Mesenchymal stem cell (in vitro differentiated cells and primary cell): ENCODE data around the gene TMEM72.

Source experiments
- DNase-seq: peaks from one replicate; pipeline ENCODE4 v3.0.0-alpha.2; 2013
- H2AFZ ChIP-seq: one replicate; pipeline ENCODE4 v1.6.1; 2013; ENCODE audit warnings: low read depth, mild to moderate bottlenecking, control low read depth, inconsistent platforms, low read length, moderate library complexity
- H2AK5ac ChIP-seq: 2 replicates; pipeline ENCODE4 v1.6.1; 2013; ENCODE audit warnings: low read length, moderate library complexity, mild to moderate bottlenecking, inconsistent platforms; ENCODE audit not compliant: severe bottlenecking
- H2BK120ac ChIP-seq: one replicate; pipeline ENCODE4 v1.6.1; 2013; ENCODE audit warnings: low read depth, mild to moderate bottlenecking, inconsistent platforms, low read length, moderate library complexity
- H2BK12ac ChIP-seq, 2 experiments: one replicate each; pipeline ENCODE4 v1.6.1; 2013; ENCODE audit warnings: inconsistent platforms in 2 of 2, low read length in 2 of 2, mild to moderate bottlenecking in 2 of 2, moderate library complexity in 2 of 2, control low read depth in 1 of 2
- H2BK15ac ChIP-seq: one replicate; pipeline ENCODE4 v1.6.1; 2013; ENCODE audit warnings: mild to moderate bottlenecking, low read depth, inconsistent platforms; ENCODE audit not compliant: poor library complexity, severe bottlenecking
- H2BK5ac ChIP-seq: 2 replicates; pipeline ENCODE4 v1.6.1; 2013; ENCODE audit warnings: low read depth, mild to moderate bottlenecking, low read length, control low read depth, inconsistent platforms; ENCODE audit not compliant: poor library complexity, severe bottlenecking
- H3K14ac ChIP-seq, 2 experiments: one replicate each; pipeline ENCODE4 v1.6.1; 2013; ENCODE audit warnings: inconsistent platforms in 2 of 2, low read length in 2 of 2, control low read depth in 1 of 2, mild to moderate bottlenecking in 1 of 2, moderate library complexity in 1 of 2
- H3K18ac ChIP-seq, 2 experiments: one replicate each; pipeline ENCODE4 v1.6.1; 2013; ENCODE audit warnings: inconsistent platforms in 2 of 2, low read length in 2 of 2, control low read depth in 1 of 2, low read depth in 1 of 2, mild to moderate bottlenecking in 1 of 2
- H3K23ac ChIP-seq, 2 experiments: one replicate each; pipeline ENCODE4 v1.6.1; 2013; ENCODE audit warnings: inconsistent platforms in 2 of 2, low read length in 2 of 2, mild to moderate bottlenecking in 2 of 2, moderate library complexity in 2 of 2, control low read depth in 1 of 2
- H3K27ac ChIP-seq: 2 replicates; pipeline ENCODE4 v1.5.1; 2013; ENCODE audit warnings: mild to moderate bottlenecking, moderate library complexity, low read length, control low read depth, inconsistent platforms; ENCODE audit not compliant: poor library complexity, severe bottlenecking
- H3K27me3 ChIP-seq, 2 experiments: 2 replicates each; pipeline versions ENCODE4 v1.6.1 to v1.7.0; 2013; ENCODE audit warnings: low read length in 2 of 2, mild to moderate bottlenecking in 2 of 2, moderate library complexity in 2 of 2, control low read depth in 1 of 2, inconsistent platforms in 1 of 2; ENCODE audit not compliant: control insufficient read depth in 1 of 2, insufficient read depth in 1 of 2
- H3K36me3 ChIP-seq, 2 experiments: 2 replicates each; pipeline versions ENCODE4 v1.6.1 to v1.7.0; 2013; ENCODE audit warnings: low read length in 2 of 2, control low read depth in 1 of 2, inconsistent platforms in 1 of 2, low read depth in 1 of 2, mild to moderate bottlenecking in 1 of 2; ENCODE audit not compliant: insufficient read depth in 2 of 2, control insufficient read depth in 1 of 2
- H3K4ac ChIP-seq, 2 experiments: one replicate each; pipeline ENCODE4 v1.6.1; 2013; ENCODE audit warnings: inconsistent platforms in 2 of 2, low read length in 2 of 2, mild to moderate bottlenecking in 2 of 2, moderate library complexity in 2 of 2, control low read depth in 1 of 2, low read depth in 1 of 2
- H3K4me1 ChIP-seq: 2 replicates; pipeline ENCODE4 v1.6.1; 2013; ENCODE audit warnings: low read depth, low read length, control low read depth; ENCODE audit not compliant: control insufficient read depth, insufficient read depth
- H3K4me2 ChIP-seq: 2 replicates; pipeline ENCODE4 v1.6.1; 2013; ENCODE audit warnings: low read length, mild to moderate bottlenecking, inconsistent platforms; ENCODE audit not compliant: poor library complexity, severe bottlenecking
- H3K4me3 ChIP-seq, 2 experiments: 2 replicates each; pipeline versions ENCODE4 v1.5.1 to v1.7.0; 2013; ENCODE audit warnings: low read length in 2 of 2, mild to moderate bottlenecking in 2 of 2, control low read depth in 1 of 2, low read depth in 1 of 2; ENCODE audit not compliant: insufficient read depth in 1 of 2
- H3K79me1 ChIP-seq: replicated peaks from 2 replicates; pipeline ENCODE4 v1.6.1; 2013; ENCODE audit warnings: mild to moderate bottlenecking, control low read depth, low read length, inconsistent platforms; ENCODE audit not compliant: poor library complexity, severe bottlenecking
- H3K9ac ChIP-seq: 2 replicates; pipeline ENCODE4 v1.7.0; 2013; ENCODE audit warnings: mild to moderate bottlenecking, low read length, moderate library complexity
- H3K9me3 ChIP-seq: 2 replicates; pipeline ENCODE4 v1.7.0; 2013; ENCODE audit warnings: mild to moderate bottlenecking, low read length; ENCODE audit not compliant: control insufficient read depth
- H4K8ac ChIP-seq: one replicate; pipeline ENCODE4 v1.6.1; 2013; ENCODE audit warnings: inconsistent platforms, mild to moderate bottlenecking, low read length, moderate library complexity
- H4K91ac ChIP-seq: one replicate; pipeline ENCODE4 v1.6.1; 2013; ENCODE audit warnings: mild to moderate bottlenecking, low read length, inconsistent platforms
- WGBS: methylation state at CpG from one replicate; pipeline ENCODE4 v1.1.7; 2013; ENCODE audit warnings: mixed read lengths; 5-methylcytosine and 5-hydroxymethylcytosine counted together

TMEM72 gene

GRCh38 chr10:44908066-44908749 lies 2.9 kb upstream of the TMEM72 start:
- Histone ChIP-seq H3K36me3 (no peaks in the 10 kb centered on the region), H4K8ac (no peak overlapping the region), H3K9me3 (peaks cover 6% of the 10 kb centered on the region), H2BK15ac (peak overlapping the region; percentile 21), H3K14ac (no peak overlapping the region), H2BK5ac (no peak overlapping the region), H3K9ac (no peak overlapping the region), H4K91ac (no peak overlapping the region), H3K4me3 (no peak overlapping the region), H3K4ac (peak overlapping the region; percentile 46 to 59), H2AFZ (no peak overlapping the region), H3K27ac (peak overlapping the region; percentile 17), H2BK12ac (peak overlapping the region in 1 of 2 experiments; percentile 48), H2BK120ac (peak overlapping the region; percentile 73), H3K18ac (peak overlapping the region; percentile 13 to 25), H3K27me3 (peaks cover 25 to 57% of the 10 kb centered on the region in 2 experiments), H2AK5ac (peak overlapping the region; percentile 69), H3K4me2 (peak overlapping the region; percentile 25), H3K23ac (no peak overlapping the region), H3K4me1 (peaks cover 34% of the 10 kb centered on the region), H3K79me1 (no peaks in the 10 kb centered on the region)
- WGBS = 52% methylated on average over 10 of the region's 10 CpGs
- DNase-seq = peak; percentile 83

GRCh38 chr10:44908936-44909630 lies 2.1 kb upstream of the TMEM72 start:
- 82% methylated on average over 7 of the region's 7 CpGs for WGBS
- Histone ChIP-seq H4K8ac (peak overlapping the region; percentile 52), H2BK120ac (no peak overlapping the region), H3K27me3 (peaks cover 21 to 56% of the 10 kb centered on the region in 2 experiments), H3K79me1 (no peaks in the 10 kb centered on the region), H3K36me3 (no peaks in the 10 kb centered on the region), H2AFZ (no peak overlapping the region), H3K9me3 (peaks cover 6% of the 10 kb centered on the region), H3K4me2 (no peak overlapping the region), H3K14ac (no peak overlapping the region), H3K18ac (peak overlapping the region in 1 of 2 experiments; percentile 13), H3K23ac (no peak overlapping the region), H3K9ac (no peak overlapping the region), H2BK5ac (no peak overlapping the region), H3K4me1 (peaks cover 32% of the 10 kb centered on the region), H3K4ac (peak overlapping the region in 1 of 2 experiments; percentile 46), H3K27ac (no peak overlapping the region), H4K91ac (peak overlapping the region; percentile 64), H2AK5ac (peak overlapping the region; percentile 28), H2BK15ac (no peak overlapping the region), H3K4me3 (no peak overlapping the region), H2BK12ac (peak overlapping the region in 1 of 2 experiments; percentile 61)
- no peak for DNase-seq

GRCh38 chr10:44909910-44910309 lies 1.2 kb upstream of the TMEM72 start:
- no peak overlapping the region for H2BK12ac ChIP-seq
- H3K27me3 ChIP-seq = peaks cover 25 to 58% of the 10 kb centered on the region in 2 experiments
- no peaks in the 10 kb centered on the region for H3K79me1 ChIP-seq
- no peak overlapping the region for H4K8ac ChIP-seq
- no peak overlapping the region for H3K4me2 ChIP-seq
- H3K4me3 ChIP-seq = no peak overlapping the region
- H2AFZ ChIP-seq = no peak overlapping the region
- H3K4ac ChIP-seq = no peak overlapping the region
- no peak for DNase-seq
- no peak overlapping the region for H2BK120ac ChIP-seq
- no peak overlapping the region for H4K91ac ChIP-seq
- H3K36me3 ChIP-seq = no peaks in the 10 kb centered on the region
- 83% methylated on average over 1 of the region's 1 CpG for WGBS
- no peak overlapping the region for H2BK5ac ChIP-seq
- H3K23ac ChIP-seq = no peak overlapping the region
- H2BK15ac ChIP-seq = no peak overlapping the region
- H2AK5ac ChIP-seq = no peak overlapping the region
- peaks cover 32% of the 10 kb centered on the region for H3K4me1 ChIP-seq
- no peak overlapping the region for H3K9ac ChIP-seq
- peaks cover 6% of the 10 kb centered on the region for H3K9me3 ChIP-seq
- H3K18ac ChIP-seq = no peak overlapping the region
- no peak overlapping the region for H3K27ac ChIP-seq
- H3K14ac ChIP-seq = no peak overlapping the region

GRCh38 chr10:44910602-44911001 lies 535 bp upstream of the TMEM72 start:
- no peak overlapping the region for H3K4ac ChIP-seq
- peaks cover 2% of the 10 kb centered on the region for H3K9me3 ChIP-seq
- no peak for DNase-seq
- no peak overlapping the region for H3K14ac ChIP-seq
- WGBS = 82% methylated on average over 7 of the region's 7 CpGs
- no peak overlapping the region for H3K9ac ChIP-seq
- H2AFZ ChIP-seq = no peak overlapping the region
- no peaks in the 10 kb centered on the region for H3K79me1 ChIP-seq
- H2BK5ac ChIP-seq = no peak overlapping the region
- no peak overlapping the region for H2BK15ac ChIP-seq
- H3K23ac ChIP-seq = no peak overlapping the region
- no peak overlapping the region for H3K4me3 ChIP-seq
- H4K91ac ChIP-seq = no peak overlapping the region
- H3K27me3 ChIP-seq = peaks cover 27 to 60% of the 10 kb centered on the region in 2 experiments
- peak overlapping the region in 1 of 2 experiments; percentile 18 for H3K18ac ChIP-seq
- peak overlapping the region; percentile 86 for H3K27ac ChIP-seq
- H2BK120ac ChIP-seq = no peak overlapping the region
- no peak overlapping the region for H2AK5ac ChIP-seq
- no peaks in the 10 kb centered on the region for H3K36me3 ChIP-seq
- H4K8ac ChIP-seq = no peak overlapping the region
- no peak overlapping the region for H2BK12ac ChIP-seq
- peak overlapping the region; percentile 32 for H3K4me2 ChIP-seq
- peaks cover 30% of the 10 kb centered on the region for H3K4me1 ChIP-seq
